ENCODE measurements around the gene EIF2AK2.

- TF ChIP-seq CTCF (IDR thresholded peaks at IDR 0.05) (no peak), POLR2A (IDR thresholded peaks at IDR 0.05) (no peak)
These were observed 45.0 kb upstream of the EIF2AK2 start for GRCh38 chr2:37201766-37202165.
